HEK293T (cell line): ENCODE measurements around the gene HK2.

Experiments used
- ARNT ChIP-seq: fragments of 450-650 bp; IDR thresholded peaks from 2 replicates; pipeline ENCODE4 v1.6.1; 2017; ENCODE audit warnings: mild to moderate bottlenecking
- FOXK2 ChIP-seq: fragments of 450-650 bp; IDR thresholded peaks from 2 replicates; pipeline ENCODE4 v1.6.1; 2016; ENCODE audit warnings: mild to moderate bottlenecking
- LEF1 ChIP-seq: fragments of 450-650 bp; IDR thresholded peaks from 2 replicates; pipeline ENCODE4 v1.6.1; 2017; ENCODE audit warnings: mild to moderate bottlenecking, borderline replicate concordance
- NFRKB ChIP-seq: fragments of 450-650 bp; IDR thresholded peaks from 2 replicates; pipeline ENCODE4 v1.6.1; 2016; ENCODE audit warnings: mild to moderate bottlenecking, moderate library complexity
- SUZ12 ChIP-seq: fragments of 450-650 bp; IDR thresholded peaks from 2 replicates; pipeline ENCODE4 v1.6.1; 2016; ENCODE audit warnings: mild to moderate bottlenecking
- ZNF384 ChIP-seq: fragments of 450-650 bp; IDR thresholded peaks from 2 replicates; pipeline ENCODE4 v1.6.1; 2016

- TF ChIP-seq ARNT (no peak), FOXK2 (no peak), LEF1 (no peak), SUZ12 (no peak), NFRKB (no peak), ZNF384 (no peak)
Measured at GRCh38 chr2:74789271-74789670, 44.7 kb upstream of the HK2 start.
